Measurements from ENCODE around the gene MLLT3. TPM values are rescaled to one million over a fixed set of nuclear protein-coding genes. Genes with fewer than 3 reads are reported as not detected.

Gene MLLT3
- total and polyA plus RNA-seq, 9 donors, result 8.7 to 15.4 (median 13.8) TPM

DNA sequence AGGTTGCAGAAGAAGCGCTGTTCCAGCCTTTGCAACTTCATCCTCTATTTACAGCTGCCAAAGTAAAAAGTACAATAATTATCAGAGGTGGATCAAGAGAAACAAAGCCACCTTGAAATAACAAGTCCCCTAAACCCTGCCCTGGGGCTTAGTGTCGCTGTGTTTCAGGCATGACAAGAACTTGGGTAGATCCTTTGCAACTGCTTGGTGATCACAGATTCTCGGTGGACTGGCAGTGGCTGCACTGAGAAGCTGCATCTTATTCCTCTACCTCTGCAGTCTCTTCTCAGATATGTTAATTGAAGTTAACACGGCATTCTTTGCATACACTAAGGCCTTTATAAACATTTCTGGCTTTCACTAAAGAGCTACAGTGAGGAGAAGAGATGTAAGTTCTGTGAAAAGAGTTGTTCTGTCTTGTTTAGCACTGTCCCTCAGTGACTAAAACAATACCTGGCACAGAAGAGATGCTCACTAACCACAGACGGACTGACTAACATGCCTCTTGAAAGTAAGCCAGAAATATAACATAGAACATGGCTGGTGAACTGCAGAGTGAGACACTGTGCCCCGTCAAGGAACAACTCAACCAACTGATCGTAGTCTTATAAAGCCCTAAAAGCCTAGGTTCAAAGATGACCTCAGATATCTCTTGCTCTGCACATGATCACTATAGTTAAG lies 144.2 kb downstream of the MLLT3 start:
- 91 to 95% (median 91%) methylated on average over 7 of the region's 7 CpGs for WGBS, 3 donors
- Histone ChIP-seq H3K4me1 (ENCODE audit: insufficient read depth) (peaks cover 2% of the 10 kb centered on the region), H3K36me3 (no peaks in the 10 kb centered on the region), H3K27ac (no peak overlapping the region), H3K27me3 (no peaks in the 10 kb centered on the region), H3K4me3 (no peak overlapping the region), H3K9me3 (no peaks in the 10 kb centered on the region)
- TF ChIP-seq EP300 (IDR thresholded peaks at IDR 0.05), result no peak
- no peak for TF ChIP-seq POLR2A (IDR thresholded peaks at IDR 0.05)
- TF ChIP-seq, protein P1, sequence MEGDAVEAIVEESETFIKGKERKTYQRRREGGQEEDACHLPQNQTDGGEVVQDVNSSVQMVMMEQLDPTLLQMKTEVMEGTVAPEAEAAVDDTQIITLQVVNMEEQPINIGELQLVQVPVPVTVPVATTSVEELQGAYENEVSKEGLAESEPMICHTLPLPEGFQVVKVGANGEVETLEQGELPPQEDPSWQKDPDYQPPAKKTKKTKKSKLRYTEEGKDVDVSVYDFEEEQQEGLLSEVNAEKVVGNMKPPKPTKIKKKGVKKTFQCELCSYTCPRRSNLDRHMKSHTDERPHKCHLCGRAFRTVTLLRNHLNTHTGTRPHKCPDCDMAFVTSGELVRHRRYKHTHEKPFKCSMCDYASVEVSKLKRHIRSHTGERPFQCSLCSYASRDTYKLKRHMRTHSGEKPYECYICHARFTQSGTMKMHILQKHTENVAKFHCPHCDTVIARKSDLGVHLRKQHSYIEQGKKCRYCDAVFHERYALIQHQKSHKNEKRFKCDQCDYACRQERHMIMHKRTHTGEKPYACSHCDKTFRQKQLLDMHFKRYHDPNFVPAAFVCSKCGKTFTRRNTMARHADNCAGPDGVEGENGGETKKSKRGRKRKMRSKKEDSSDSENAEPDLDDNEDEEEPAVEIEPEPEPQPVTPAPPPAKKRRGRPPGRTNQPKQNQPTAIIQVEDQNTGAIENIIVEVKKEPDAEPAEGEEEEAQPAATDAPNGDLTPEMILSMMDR (IDR thresholded peaks at IDR 0.05), result no peak
- no peak for DNase-seq
- intact Hi-C loops (cut with DNase I), result no loop called here

DNA sequence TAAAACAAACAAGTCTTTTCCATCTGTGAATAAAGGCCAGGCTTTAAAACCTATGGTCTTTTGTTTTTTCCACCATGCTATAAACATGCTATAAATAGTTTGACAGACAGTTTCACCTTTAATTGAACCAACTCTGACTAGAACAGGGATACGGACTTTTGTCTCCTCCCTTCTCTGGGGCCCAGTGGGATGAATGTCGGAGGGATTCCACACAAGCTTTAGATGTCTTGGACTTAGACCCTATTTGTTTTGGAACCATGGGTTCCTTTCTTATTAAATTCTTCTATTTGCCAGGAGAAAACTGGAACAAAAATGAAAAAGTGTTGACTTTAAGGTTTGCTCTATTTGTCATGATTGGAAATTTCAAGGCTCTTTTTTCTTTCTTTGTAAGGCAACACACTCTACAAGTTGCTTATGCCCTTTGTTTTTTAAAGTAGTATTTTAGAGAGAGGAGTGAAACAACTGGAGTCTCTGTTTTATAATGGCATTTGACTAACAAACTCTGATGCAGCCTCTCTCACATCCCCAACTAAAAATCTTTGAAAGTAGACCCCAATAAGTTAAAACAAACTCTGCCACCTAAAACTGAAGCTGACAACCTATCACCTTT lies 145.3 kb downstream of the MLLT3 start:
- H3K27me3 ChIP-seq, result no peaks in the 10 kb centered on the region
- no peak for DNase-seq
- H3K9me3 ChIP-seq, result no peaks in the 10 kb centered on the region
- no peak overlapping the region for H3K27ac ChIP-seq
- 15 to 29% (median 28%) methylated on average over 2 of the region's 2 CpGs for WGBS, 3 donors
- H3K4me3 ChIP-seq, result no peak overlapping the region
- intact Hi-C loops (cut with DNase I), result no loop called here
- no peak for TF ChIP-seq POLR2A (IDR thresholded peaks at IDR 0.05)
- TF ChIP-seq EP300 (IDR thresholded peaks at IDR 0.05), result no peak
- TF ChIP-seq, protein P1 (IDR thresholded peaks at IDR 0.05), result no peak
- no peaks in the 10 kb centered on the region for H3K36me3 ChIP-seq
- peaks cover 2% of the 10 kb centered on the region for H3K4me1 ChIP-seq (ENCODE audit: insufficient read depth)

DNA sequence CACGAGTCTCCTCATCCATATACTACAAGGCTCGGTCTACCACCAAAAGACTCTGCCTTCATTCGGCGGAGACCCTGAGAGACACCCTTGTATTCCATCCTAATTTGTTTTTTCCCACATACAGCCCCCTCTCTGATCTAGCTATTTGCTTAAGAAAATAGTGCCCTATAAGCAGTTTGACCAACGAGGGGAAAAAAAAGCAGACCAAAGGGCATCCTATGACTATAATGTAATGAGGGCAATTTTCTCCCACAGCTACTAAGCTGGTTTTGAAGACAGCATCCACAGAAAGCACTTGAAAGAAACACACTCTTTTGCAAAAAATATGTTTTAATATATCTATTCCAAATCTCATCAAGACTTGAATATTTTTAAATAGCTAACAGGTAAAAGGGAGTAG lies 147.8 kb downstream of the MLLT3 start:
- no peak for DNase-seq
- H3K4me3 ChIP-seq, result no peak overlapping the region
- WGBS, 3 donors, result 94 to 96% (median 94%) methylated on average over 5 of the region's 5 CpGs
- H3K36me3 ChIP-seq, result no peaks in the 10 kb centered on the region
- intact Hi-C loops (cut with DNase I), result no loop called here
- TF ChIP-seq POLR2A (IDR thresholded peaks at IDR 0.05) (no peak), EP300 (IDR thresholded peaks at IDR 0.05) (no peak)
- TF ChIP-seq, protein P1 (IDR thresholded peaks at IDR 0.05), result no peak
- no peaks in the 10 kb centered on the region for H3K9me3 ChIP-seq
- H3K27me3 ChIP-seq, result no peaks in the 10 kb centered on the region
- peaks cover 2% of the 10 kb centered on the region for H3K4me1 ChIP-seq (ENCODE audit: insufficient read depth)
- no peak overlapping the region for H3K27ac ChIP-seq

- no peaks in the 10 kb centered on the region for H3K36me3 ChIP-seq
- intact Hi-C loops (cut with DNase I), result no loop called here
- H3K27me3 ChIP-seq, result no peaks in the 10 kb centered on the region
- DNase-seq, result no peak
- no peaks in the 10 kb centered on the region for H3K9me3 ChIP-seq
- H3K4me1 ChIP-seq (ENCODE audit: insufficient read depth), result peaks cover 2% of the 10 kb centered on the region
- TF ChIP-seq, protein P1 (IDR thresholded peaks at IDR 0.05), result no peak
- TF ChIP-seq EP300 (IDR thresholded peaks at IDR 0.05) (no peak), POLR2A (IDR thresholded peaks at IDR 0.05) (no peak)
- no peak overlapping the region for H3K27ac ChIP-seq
- H3K4me3 ChIP-seq, result no peak overlapping the region
These were observed 148.7 kb downstream of the MLLT3 start for GRCh38 chr9:20473515-20474013.
